ENCODE data around the gene TXNRD1.

TXNRD1 gene

DNA sequence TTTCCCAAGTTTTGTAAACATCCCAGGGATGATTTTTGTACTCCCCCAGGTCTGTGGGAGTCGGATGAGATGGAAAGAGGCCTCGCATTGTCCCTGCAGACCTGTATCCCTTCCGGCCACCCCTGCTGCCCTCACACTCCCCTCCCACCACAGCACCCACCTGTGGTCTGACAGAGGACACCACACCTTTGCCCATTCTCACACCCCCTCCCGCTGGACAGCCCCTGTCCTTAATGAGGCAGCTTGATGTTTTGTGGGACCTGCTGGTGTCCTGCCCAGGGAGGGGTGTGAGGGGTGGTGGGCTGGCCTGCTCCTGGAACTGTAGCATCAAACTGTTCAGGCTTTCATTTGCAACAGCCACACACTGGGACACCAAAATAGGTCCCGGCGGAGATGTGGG is 159.2 kb downstream of the TXNRD1 start:
- no peak overlapping the region for H3K14ac ChIP-seq (ENCODE audit: low read length)
- H3K18ac ChIP-seq (ENCODE audit: low read length) = no peak overlapping the region
- no peak overlapping the region for H3K4me2 ChIP-seq (ENCODE audit: low read length)
- no peak overlapping the region for H4K12ac ChIP-seq (ENCODE audit: low read depth, low read length)
- H3K4me1 ChIP-seq (ENCODE audit: control insufficient read depth in 1 of 2, insufficient read depth in 2 of 2, low read length in 2 of 2) = peaks cover 4 to 8% of the 10 kb centered on the region in 2 experiments
- H2BK12ac ChIP-seq (ENCODE audit: low read length) = no peak overlapping the region
- H3K9ac ChIP-seq (ENCODE audit: low read length) = no peak overlapping the region
- H2BK5ac ChIP-seq (ENCODE audit: low read depth, low read length, poor library complexity) = no peak overlapping the region
- H3K27ac ChIP-seq (ENCODE audit: low read depth, low read length) = no peak overlapping the region
- no peaks in the 10 kb centered on the region for H3K9me3 ChIP-seq (ENCODE audit: insufficient read depth, low read depth, low read length)
- H2BK120ac ChIP-seq (ENCODE audit: insufficient read depth, low read length, poor library complexity) = no peak overlapping the region
- no peaks in the 10 kb centered on the region for H3K27me3 ChIP-seq (ENCODE audit: insufficient read depth, low read length)
- no peak overlapping the region for H3K4me3 ChIP-seq (ENCODE audit: low read depth, low read length)
- H4K8ac ChIP-seq (ENCODE audit: low read depth, low read length) = no peak overlapping the region
- no peaks in the 10 kb centered on the region for H3K36me3 ChIP-seq (ENCODE audit: control insufficient read depth in 1 of 2, insufficient read depth in 2 of 2, low read length in 2 of 2)
- H2AFZ ChIP-seq (ENCODE audit: insufficient read depth, low read length, poor library complexity) = no peak overlapping the region
- H2AK5ac ChIP-seq (ENCODE audit: low read length) = no peak overlapping the region
- DNase-seq = no peak
- H3K79me2 ChIP-seq (ENCODE audit: control insufficient read depth, insufficient read depth, low read length, poor library complexity) = no peaks in the 10 kb centered on the region
- H3K4ac ChIP-seq (ENCODE audit: low read depth, low read length) = no peak overlapping the region
- H4K91ac ChIP-seq (ENCODE audit: low read depth, low read length) = no peak overlapping the region
- no peak overlapping the region for H3K23ac ChIP-seq (ENCODE audit: low read length)
- no CpG with 5 or more reads among the region's 6 CpGs for WGBS (ENCODE audit: extremely low coverage, insufficient coverage, insufficient read length)
- no peaks in the 10 kb centered on the region for H3K79me1 ChIP-seq (ENCODE audit: low read length)

DNA sequence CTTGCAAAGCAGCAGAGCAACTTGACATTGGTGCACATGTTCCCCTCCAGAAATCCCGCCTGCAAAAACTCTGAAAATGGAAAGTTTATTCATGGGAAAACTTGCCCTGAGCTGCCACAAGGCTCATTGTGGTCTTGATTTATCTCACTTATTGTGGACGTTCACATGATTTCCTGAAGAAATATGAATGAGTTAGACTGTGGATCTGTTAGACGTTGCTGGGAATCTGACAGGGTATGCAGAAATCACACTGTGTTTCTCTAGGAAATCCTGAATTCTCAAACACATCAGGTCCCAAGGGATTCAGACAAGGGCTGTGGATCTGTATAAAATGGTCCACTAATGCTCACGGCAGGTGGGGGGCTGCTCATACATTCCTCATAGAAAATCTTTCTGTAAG is 160.2 kb downstream of the TXNRD1 start:
- H3K18ac ChIP-seq (ENCODE audit: low read length) = no peak overlapping the region
- H3K27ac ChIP-seq (ENCODE audit: low read depth, low read length) = no peak overlapping the region
- H3K27me3 ChIP-seq (ENCODE audit: insufficient read depth, low read length) = no peaks in the 10 kb centered on the region
- no peak overlapping the region for H2BK5ac ChIP-seq (ENCODE audit: low read depth, low read length, poor library complexity)
- no peaks in the 10 kb centered on the region for H3K79me2 ChIP-seq (ENCODE audit: control insufficient read depth, insufficient read depth, low read length, poor library complexity)
- H3K36me3 ChIP-seq (ENCODE audit: control insufficient read depth in 1 of 2, insufficient read depth in 2 of 2, low read length in 2 of 2) = no peaks in the 10 kb centered on the region
- no peak for DNase-seq
- H3K4ac ChIP-seq (ENCODE audit: low read depth, low read length) = no peak overlapping the region
- H4K12ac ChIP-seq (ENCODE audit: low read depth, low read length) = no peak overlapping the region
- no peak overlapping the region for H4K8ac ChIP-seq (ENCODE audit: low read depth, low read length)
- H2BK120ac ChIP-seq (ENCODE audit: insufficient read depth, low read length, poor library complexity) = no peak overlapping the region
- peaks cover 4 to 8% of the 10 kb centered on the region in 2 experiments for H3K4me1 ChIP-seq (ENCODE audit: control insufficient read depth in 1 of 2, insufficient read depth in 2 of 2, low read length in 2 of 2)
- no peak overlapping the region for H3K14ac ChIP-seq (ENCODE audit: low read length)
- H2BK12ac ChIP-seq (ENCODE audit: low read length) = no peak overlapping the region
- no peak overlapping the region for H4K91ac ChIP-seq (ENCODE audit: low read depth, low read length)
- H3K4me3 ChIP-seq (ENCODE audit: low read depth, low read length) = no peak overlapping the region
- H2AFZ ChIP-seq (ENCODE audit: insufficient read depth, low read length, poor library complexity) = no peak overlapping the region
- no peak overlapping the region for H3K9ac ChIP-seq (ENCODE audit: low read length)
- H3K23ac ChIP-seq (ENCODE audit: low read length) = no peak overlapping the region
- H2AK5ac ChIP-seq (ENCODE audit: low read length) = no peak overlapping the region
- no peak overlapping the region for H3K4me2 ChIP-seq (ENCODE audit: low read length)
- WGBS (ENCODE audit: extremely low coverage, insufficient coverage, insufficient read length) = no CpG with 5 or more reads among the region's 4 CpGs
- no peaks in the 10 kb centered on the region for H3K9me3 ChIP-seq (ENCODE audit: insufficient read depth, low read depth, low read length)
- no peaks in the 10 kb centered on the region for H3K79me1 ChIP-seq (ENCODE audit: low read length)

DNA sequence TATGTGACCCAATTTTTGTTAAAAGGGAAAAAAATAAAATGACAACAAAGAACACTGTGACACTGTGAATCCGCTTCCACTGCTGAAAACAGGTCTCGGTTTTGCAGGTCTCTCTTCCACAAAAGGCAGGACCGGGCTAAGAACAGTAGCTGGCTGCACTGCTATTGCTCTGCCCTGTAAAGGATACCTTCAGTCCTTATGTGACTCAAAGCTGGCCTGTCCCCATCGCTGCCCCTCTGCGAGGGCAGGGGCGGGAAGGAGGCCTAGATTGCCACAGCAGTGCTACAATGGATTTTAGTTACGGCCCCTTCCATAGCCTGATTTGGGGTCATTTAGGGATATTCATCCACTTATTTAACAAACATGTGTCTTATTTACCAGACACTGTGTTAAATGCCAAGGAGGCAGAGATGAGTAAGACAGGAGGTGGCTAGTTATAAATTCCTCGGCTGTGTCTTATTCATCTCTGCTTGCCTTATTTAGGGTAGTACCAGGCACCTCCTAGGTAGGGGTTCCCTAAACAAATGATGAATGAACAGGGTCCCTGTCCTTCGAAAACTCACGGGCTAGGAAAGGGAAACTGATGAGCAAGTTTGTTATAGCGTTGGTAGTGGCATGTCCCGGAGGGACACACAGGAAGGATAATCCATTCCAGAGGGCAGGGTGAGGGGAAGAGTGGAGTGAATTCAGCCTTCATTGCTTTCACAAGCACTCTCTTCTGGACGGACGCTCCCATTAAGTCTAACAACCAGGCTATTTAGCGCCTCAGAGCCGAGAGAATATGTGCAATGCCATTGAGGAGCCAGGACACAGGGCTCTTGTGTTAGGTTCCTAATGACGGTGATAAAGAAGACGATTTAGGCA is 161.3 kb downstream of the TXNRD1 start:
- H3K79me1 ChIP-seq (ENCODE audit: low read length) = no peaks in the 10 kb centered on the region
- no peak overlapping the region for H3K23ac ChIP-seq (ENCODE audit: low read length)
- H3K9me3 ChIP-seq (ENCODE audit: insufficient read depth, low read depth, low read length) = no peaks in the 10 kb centered on the region
- H3K79me2 ChIP-seq (ENCODE audit: control insufficient read depth, insufficient read depth, low read length, poor library complexity) = no peaks in the 10 kb centered on the region
- H2BK5ac ChIP-seq (ENCODE audit: low read depth, low read length, poor library complexity) = no peak overlapping the region
- no peak overlapping the region for H3K27ac ChIP-seq (ENCODE audit: low read depth, low read length)
- H3K4me1 ChIP-seq (ENCODE audit: control insufficient read depth in 1 of 2, insufficient read depth in 2 of 2, low read length in 2 of 2) = no peaks in the 10 kb centered on the region
- no peak overlapping the region for H3K4me3 ChIP-seq (ENCODE audit: low read depth, low read length)
- H3K18ac ChIP-seq (ENCODE audit: low read length) = no peak overlapping the region
- no peak overlapping the region for H3K4me2 ChIP-seq (ENCODE audit: low read length)
- H2AK5ac ChIP-seq (ENCODE audit: low read length) = no peak overlapping the region
- H3K14ac ChIP-seq (ENCODE audit: low read length) = no peak overlapping the region
- H3K9ac ChIP-seq (ENCODE audit: low read length) = no peak overlapping the region
- no peak overlapping the region for H2AFZ ChIP-seq (ENCODE audit: insufficient read depth, low read length, poor library complexity)
- DNase-seq = peak in 1 of 2 donors; percentile 23
- H2BK12ac ChIP-seq (ENCODE audit: low read length) = no peak overlapping the region
- H3K4ac ChIP-seq (ENCODE audit: low read depth, low read length) = no peak overlapping the region
- no peak overlapping the region for H4K12ac ChIP-seq (ENCODE audit: low read depth, low read length)
- no peaks in the 10 kb centered on the region for H3K36me3 ChIP-seq (ENCODE audit: control insufficient read depth in 1 of 2, insufficient read depth in 2 of 2, low read length in 2 of 2)
- H2BK120ac ChIP-seq (ENCODE audit: insufficient read depth, low read length, poor library complexity) = no peak overlapping the region
- no CpG with 5 or more reads among the region's 18 CpGs for WGBS (ENCODE audit: extremely low coverage, insufficient coverage, insufficient read length)
- H4K91ac ChIP-seq (ENCODE audit: low read depth, low read length) = no peak overlapping the region
- no peaks in the 10 kb centered on the region for H3K27me3 ChIP-seq (ENCODE audit: insufficient read depth, low read length)
- no peak overlapping the region for H4K8ac ChIP-seq (ENCODE audit: low read depth, low read length)

GRCh38 chr12:104377514-104377812 is 161.9 kb downstream of the TXNRD1 start:
- Histone ChIP-seq H2AFZ (ENCODE audit: insufficient read depth, low read length, poor library complexity) (no peak overlapping the region), H3K23ac (ENCODE audit: low read length) (no peak overlapping the region), H3K9me3 (ENCODE audit: insufficient read depth, low read depth, low read length) (no peaks in the 10 kb centered on the region), H3K4ac (ENCODE audit: low read depth, low read length) (no peak overlapping the region), H3K27ac (ENCODE audit: low read depth, low read length) (no peak overlapping the region), H2AK5ac (ENCODE audit: low read length) (no peak overlapping the region), H2BK5ac (ENCODE audit: low read depth, low read length, poor library complexity) (no peak overlapping the region), H3K79me2 (ENCODE audit: control insufficient read depth, insufficient read depth, low read length, poor library complexity) (no peaks in the 10 kb centered on the region), H2BK12ac (ENCODE audit: low read length) (no peak overlapping the region), H3K4me2 (ENCODE audit: low read length) (no peak overlapping the region), H3K14ac (ENCODE audit: low read length) (no peak overlapping the region), H3K9ac (ENCODE audit: low read length) (no peak overlapping the region), H2BK120ac (ENCODE audit: insufficient read depth, low read length, poor library complexity) (no peak overlapping the region), H4K91ac (ENCODE audit: low read depth, low read length) (no peak overlapping the region), H3K18ac (ENCODE audit: low read length) (no peak overlapping the region), H4K12ac (ENCODE audit: low read depth, low read length) (no peak overlapping the region), H3K4me1 (ENCODE audit: control insufficient read depth in 1 of 2, insufficient read depth in 2 of 2, low read length in 2 of 2) (no peaks in the 10 kb centered on the region), H3K79me1 (ENCODE audit: low read length) (no peaks in the 10 kb centered on the region), H3K27me3 (ENCODE audit: insufficient read depth, low read length) (no peaks in the 10 kb centered on the region), H3K36me3 (ENCODE audit: control insufficient read depth in 1 of 2, insufficient read depth in 2 of 2, low read length in 2 of 2) (no peaks in the 10 kb centered on the region), H4K8ac (ENCODE audit: low read depth, low read length) (no peak overlapping the region), H3K4me3 (ENCODE audit: low read depth, low read length) (no peak overlapping the region)
- WGBS (ENCODE audit: extremely low coverage, insufficient coverage, insufficient read length) = no CpG with 5 or more reads among the region's 5 CpGs
- DNase-seq = peak in 1 of 2 donors; percentile 27

Data from trophoblast cell (in vitro differentiated cells and primary cell).